Tibial nerve (tissue), 4 donors: ENCODE results near the gene TPPP2. TPM values are rescaled to one million over a fixed set of nuclear protein-coding genes. Genes with fewer than 3 reads are reported as not detected.

Source experiments
- DNase-seq, 2 donors: peaks; one replicate each; pipeline ENCODE4 v3.0.0-alpha.2; 2019; ENCODE audit warnings: low spot score in 2 of 2
- H3K27ac ChIP-seq, 4 donors: fragments of 200-600 bp; sonication (generic) in 3 of 4; one replicate each; pipeline ENCODE4 v1.5.1; 2017 to 2019; ENCODE audit warnings: mild to moderate bottlenecking in 1 of 4
- H3K27me3 ChIP-seq, 2 donors: fragments of 200-600 bp; sonication (generic) in 1 of 2; one replicate each; pipeline versions ENCODE4 v1.5.1 to v1.6.0; 2017 to 2019
- H3K36me3 ChIP-seq, 3 donors: fragments of 200-600 bp; sonication (generic); one replicate each; pipeline ENCODE4 v1.5.1; 2018 to 2019
- H3K4me1 ChIP-seq, 4 donors: fragments of 200-600 bp; sonication (generic) in 3 of 4; one replicate each; pipeline ENCODE4 v1.5.1; 2017 to 2019
- H3K4me3 ChIP-seq, 4 donors: fragments of 200-600 bp; sonication (generic) in 3 of 4; one replicate each; pipeline ENCODE4 v1.5.1; 2017 to 2019; ENCODE audit warnings: mild to moderate bottlenecking in 1 of 4, moderate library complexity in 1 of 4
- H3K9me3 ChIP-seq, 4 donors: fragments of 200-600 bp; sonication (generic) in 3 of 4; one replicate each; pipeline ENCODE4 v1.5.1; 2017 to 2019
- CTCF ChIP-seq, 5 experiments: fragments of 200-600 bp in 3 of 5; fragments of 450-650 bp in 2 of 5; sonication (generic) in 3 of 5; IDR thresholded peaks; one replicate each; pipeline ENCODE4 v1.5.1; 2016 to 2019; ENCODE audit warnings: antibody characterized with exemption in 5 of 5, mild to moderate bottlenecking in 3 of 5, moderate library complexity in 2 of 5
- EP300 ChIP-seq, 2 donors: sonication (generic); formaldehyde crosslinking; IDR thresholded peaks; one replicate each; pipeline ENCODE4 v1.6.1; 2017; ENCODE audit warnings: antibody characterized with exemption in 2 of 2, mild to moderate bottlenecking in 1 of 2
- POLR2A ChIP-seq, 2 donors: fragments of 450-650 bp; IDR thresholded peaks; one replicate each; pipeline ENCODE4 v1.6.1; 2017; ENCODE audit warnings: antibody characterized with exemption in 2 of 2, mild to moderate bottlenecking in 2 of 2, moderate library complexity in 2 of 2
- WGBS, 2 donors: methylation state at CpG; one replicate each; pipeline ENCODE4 v1.1.5; 2018; 5-methylcytosine and 5-hydroxymethylcytosine counted together
- total RNA-seq, 4 donors: library from RNA; depleted of rRNA; stranded (reverse); fragments of >200 nt; gene quantifications; one replicate each; pipeline ENCODE4 v1.1.0, GENCODE V29; 2016

TPPP2 gene
- total RNA-seq, 4 donors from 2014 or later: not detected

DNA sequence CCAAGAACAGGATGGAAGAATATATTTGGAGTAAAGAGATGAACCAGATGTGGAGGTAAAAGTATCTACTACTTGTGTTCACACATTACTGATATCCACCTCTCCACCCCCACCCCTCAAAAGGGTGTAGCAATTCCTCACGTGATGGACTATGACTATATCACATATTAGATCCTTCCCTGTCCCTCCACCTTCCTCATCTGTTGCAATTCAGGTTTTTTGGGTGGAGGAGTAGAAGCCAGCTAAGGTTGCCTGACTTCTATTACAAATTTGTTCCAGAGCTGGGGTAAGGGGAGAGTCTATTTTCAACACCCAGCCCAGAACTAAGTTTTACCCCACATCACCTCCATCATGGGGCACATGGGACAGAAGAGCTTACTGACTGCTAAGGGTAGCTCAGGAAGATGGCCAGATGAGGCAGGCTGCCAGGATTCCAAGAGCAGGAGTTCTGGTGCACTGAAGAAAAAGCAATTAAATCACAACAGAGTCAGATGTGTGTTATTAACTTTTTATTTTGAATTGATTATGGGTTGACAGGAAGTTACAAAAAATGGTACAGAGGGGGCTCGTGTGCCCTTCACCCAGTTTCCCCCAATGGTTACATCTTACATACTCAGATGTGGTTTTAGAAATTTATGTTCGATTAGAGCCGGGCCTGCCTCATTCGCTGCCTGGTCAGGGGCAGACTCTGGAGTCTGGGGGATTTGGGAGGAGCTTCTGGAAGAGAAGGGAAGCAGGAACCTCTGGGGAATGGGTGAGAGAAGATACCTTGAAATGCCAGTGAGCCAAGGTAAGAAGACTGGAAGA is 2.5 kb downstream of the TPPP2 start:
- TF ChIP-seq EP300 (IDR thresholded peaks at IDR 0.05): no peak
- no peak for TF ChIP-seq POLR2A (IDR thresholded peaks at IDR 0.05)
- TF ChIP-seq CTCF (IDR thresholded peaks at IDR 0.05): no peak
- DNase-seq: no peak
- WGBS, 2 donors: 84 to 87% methylated on average over 5 of the region's 5 CpGs

GRCh38 chr14:21033133-21033698 is 3.2 kb downstream of the TPPP2 start:
- Histone ChIP-seq H3K4me1 (peaks cover 0 to 19% (median 10%) of the 10 kb centered on the region in 4 donors), H3K27ac (no peak overlapping the region), H3K9me3 (no peaks in the 10 kb centered on the region), H3K27me3 (no peaks in the 10 kb centered on the region), H3K4me3 (no peak overlapping the region), H3K36me3 (no peaks in the 10 kb centered on the region)
- WGBS, 2 donors: 90 to 92% methylated on average over 4 of the region's 4 CpGs
- TF ChIP-seq CTCF (IDR thresholded peaks at IDR 0.05) (no peak), EP300 (IDR thresholded peaks at IDR 0.05) (no peak), POLR2A (IDR thresholded peaks at IDR 0.05) (no peak)
- DNase-seq: no peak

More for the DNA sequence above, 2.5 kb downstream of the TPPP2 start:
- Histone ChIP-seq H3K4me3 (no peak overlapping the region), H3K27ac (no peak overlapping the region), H3K9me3 (no peaks in the 10 kb centered on the region), H3K36me3 (no peaks in the 10 kb centered on the region), H3K4me1 (peaks cover 0 to 18% (median 6%) of the 10 kb centered on the region in 4 donors), H3K27me3 (no peaks in the 10 kb centered on the region)

- H3K4me1 ChIP-seq: peaks cover 0 to 34% (median 22%) of the 10 kb centered on the region in 4 donors
- H3K9me3 ChIP-seq: no peaks in the 10 kb centered on the region
- H3K36me3 ChIP-seq: no peaks in the 10 kb centered on the region
- TF ChIP-seq EP300 (IDR thresholded peaks at IDR 0.05) (no peak), CTCF (IDR thresholded peaks at IDR 0.05) (no peak), POLR2A (IDR thresholded peaks at IDR 0.05) (no peak)
- H3K27me3 ChIP-seq: no peaks in the 10 kb centered on the region
- no peak within 1 kb of the TSS for H3K27ac ChIP-seq
- H3K4me3 ChIP-seq: no peak within 1 kb of the TSS
- WGBS, 2 donors: 65 to 81% methylated on average over 5 of the region's 5 CpGs
- no peak for DNase-seq
Observed at GRCh38 chr14:21034707-21035106, 4.7 kb downstream of the TPPP2 start, which contains the start of gene RNASE13. RNASE13 (minus strand) TSS chr14:21034807; CDS start chr14:21034288, 519 bp downstream.

DNA sequence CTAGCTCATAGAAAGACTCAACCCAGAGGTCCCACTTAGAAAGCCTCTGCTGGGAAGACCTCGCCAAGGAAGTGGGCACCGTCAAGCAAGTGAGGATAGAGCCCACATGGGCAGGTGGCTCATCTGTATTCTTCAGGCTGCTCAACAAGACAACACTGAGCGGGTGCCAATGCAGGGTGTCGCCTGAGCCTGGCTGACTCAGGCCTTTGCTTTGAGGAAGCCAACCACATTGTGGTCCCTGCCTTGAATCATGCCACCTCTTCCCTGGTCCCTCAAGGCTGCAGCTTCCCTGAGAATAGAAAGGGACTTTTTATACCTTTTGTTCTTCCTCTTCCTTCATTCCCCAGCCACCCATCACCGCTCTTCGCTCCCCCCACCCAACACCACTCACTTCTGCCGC is 6.7 kb downstream of the TPPP2 start:
- WGBS, 2 donors: 80 to 84% methylated on average over 7 of the region's 7 CpGs
- H3K9me3 ChIP-seq: no peaks in the 10 kb centered on the region
- H3K36me3 ChIP-seq: no peaks in the 10 kb centered on the region
- H3K27ac ChIP-seq: peak overlapping the region; percentile 9 to 86 (median 50)
- no peak overlapping the region for H3K4me3 ChIP-seq
- H3K27me3 ChIP-seq: no peaks in the 10 kb centered on the region
- H3K4me1 ChIP-seq: peaks cover 0 to 37% (median 25%) of the 10 kb centered on the region in 4 donors
- no peak for TF ChIP-seq CTCF (IDR thresholded peaks at IDR 0.05)
- TF ChIP-seq POLR2A (IDR thresholded peaks at IDR 0.05): no peak
- no peak for TF ChIP-seq EP300 (IDR thresholded peaks at IDR 0.05)
- DNase-seq: no peak

DNA sequence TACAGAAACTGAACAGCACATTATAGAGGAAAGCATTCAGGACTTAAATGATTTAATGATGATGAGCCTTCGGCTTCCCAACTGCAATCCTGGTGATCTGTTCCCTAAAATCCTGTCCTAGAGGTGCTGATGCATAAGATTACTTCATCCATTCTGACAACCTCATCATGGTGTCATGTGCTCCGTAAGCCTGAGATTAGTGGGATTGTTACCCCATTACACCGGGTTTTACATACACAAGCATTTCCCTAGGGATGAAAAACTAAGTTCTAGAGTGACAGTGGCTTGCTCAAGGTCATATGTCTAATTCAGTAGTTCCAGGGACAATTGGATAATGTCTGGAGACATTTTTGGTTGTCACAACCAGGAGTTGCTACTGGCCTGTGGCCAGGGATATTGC is 7.1 kb downstream of the TPPP2 start:
- peak overlapping the region; percentile 9 to 86 (median 50) for H3K27ac ChIP-seq
- H3K36me3 ChIP-seq: no peaks in the 10 kb centered on the region
- no peak overlapping the region for H3K4me3 ChIP-seq
- TF ChIP-seq POLR2A (IDR thresholded peaks at IDR 0.05): no peak
- TF ChIP-seq CTCF (IDR thresholded peaks at IDR 0.05): no peak
- TF ChIP-seq EP300 (IDR thresholded peaks at IDR 0.05): no peak
- no peaks in the 10 kb centered on the region for H3K27me3 ChIP-seq
- WGBS, 2 donors: 73 to 76% methylated on average over 3 of the region's 3 CpGs
- H3K4me1 ChIP-seq: peaks cover 0 to 37% (median 25%) of the 10 kb centered on the region in 4 donors
- no peaks in the 10 kb centered on the region for H3K9me3 ChIP-seq
- DNase-seq: no peak
